Upper lobe of left lung (tissue), 4 donors: ENCODE results near the gene ZNF605.

Experiments
- EP300 ChIP-seq, 4 donors: sonication (generic); formaldehyde crosslinking; IDR thresholded peaks; one replicate each; pipeline ENCODE4 v1.5.1; 2017; ENCODE audit warnings: antibody characterized with exemption in 4 of 4, control low read depth in 2 of 4
- POLR2A ChIP-seq, 4 donors: fragments of 450-650 bp; IDR thresholded peaks; one replicate each; pipeline ENCODE4 v1.5.1; 2016 to 2017; ENCODE audit warnings: antibody characterized with exemption in 4 of 4, mild to moderate bottlenecking in 2 of 4
- POLR2AphosphoS5 ChIP-seq, 2 donors: sonication (generic); formaldehyde crosslinking; IDR thresholded peaks; one replicate each; pipeline ENCODE4 v1.5.1; 2017; ENCODE audit warnings: antibody characterized with exemption in 2 of 2
- TF ChIP-seq, protein P1 (sequence below), 6 experiments: fragments of 450-650 bp in 4 of 6; fragments of 200-600 bp in 2 of 6; sonication (generic) in 2 of 6; IDR thresholded peaks; one replicate each; pipeline ENCODE4 v1.5.1; 2016 to 2019; ENCODE audit warnings: antibody characterized with exemption in 6 of 6

- TF ChIP-seq, protein P1, sequence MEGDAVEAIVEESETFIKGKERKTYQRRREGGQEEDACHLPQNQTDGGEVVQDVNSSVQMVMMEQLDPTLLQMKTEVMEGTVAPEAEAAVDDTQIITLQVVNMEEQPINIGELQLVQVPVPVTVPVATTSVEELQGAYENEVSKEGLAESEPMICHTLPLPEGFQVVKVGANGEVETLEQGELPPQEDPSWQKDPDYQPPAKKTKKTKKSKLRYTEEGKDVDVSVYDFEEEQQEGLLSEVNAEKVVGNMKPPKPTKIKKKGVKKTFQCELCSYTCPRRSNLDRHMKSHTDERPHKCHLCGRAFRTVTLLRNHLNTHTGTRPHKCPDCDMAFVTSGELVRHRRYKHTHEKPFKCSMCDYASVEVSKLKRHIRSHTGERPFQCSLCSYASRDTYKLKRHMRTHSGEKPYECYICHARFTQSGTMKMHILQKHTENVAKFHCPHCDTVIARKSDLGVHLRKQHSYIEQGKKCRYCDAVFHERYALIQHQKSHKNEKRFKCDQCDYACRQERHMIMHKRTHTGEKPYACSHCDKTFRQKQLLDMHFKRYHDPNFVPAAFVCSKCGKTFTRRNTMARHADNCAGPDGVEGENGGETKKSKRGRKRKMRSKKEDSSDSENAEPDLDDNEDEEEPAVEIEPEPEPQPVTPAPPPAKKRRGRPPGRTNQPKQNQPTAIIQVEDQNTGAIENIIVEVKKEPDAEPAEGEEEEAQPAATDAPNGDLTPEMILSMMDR (IDR thresholded peaks at IDR 0.05) = no peak
- TF ChIP-seq POLR2A (IDR thresholded peaks at IDR 0.05) (no peak), EP300 (IDR thresholded peaks at IDR 0.05) (no peak), POLR2AphosphoS5 (IDR thresholded peaks at IDR 0.05) (no peak)
Measured at GRCh38 chr12:132972374-132972773, 16.3 kb upstream of the ZNF605 start.
